Neutrophil (primary cell): ENCODE data around the gene RIMBP2.

Experiments used
- H3K27ac ChIP-seq: fragments of 200-600 bp; sonication (generic); 2 replicates; pipeline ENCODE4 v1.5.1; 2016; ENCODE audit warnings: mild to moderate bottlenecking, moderate library complexity
- H3K27me3 ChIP-seq: fragments of 200-600 bp; sonication (generic); 2 replicates; pipeline ENCODE4 v1.6.0; 2016; ENCODE audit warnings: mild to moderate bottlenecking
- H3K36me3 ChIP-seq: fragments of 200-600 bp; sonication (generic); 2 replicates; pipeline ENCODE4 v1.5.1; 2017
- H3K4me1 ChIP-seq, 2 experiments: fragments of 200-600 bp in 1 of 2; sonication (generic) in 1 of 2; 1 replicate in 1 of 2; 2 replicates in 1 of 2; pipeline versions ENCODE4 v1.5.1 to v1.6.1; 2013 to 2016; ENCODE audit warnings: low read depth in 1 of 2, low read length in 1 of 2, mild to moderate bottlenecking in 1 of 2, moderate library complexity in 1 of 2; ENCODE audit not compliant: control insufficient read depth in 1 of 2, insufficient read depth in 1 of 2
- H3K4me3 ChIP-seq, 2 experiments: fragments of 200-600 bp in 1 of 2; sonication (generic) in 1 of 2; 1 replicate in 1 of 2; 2 replicates in 1 of 2; pipeline ENCODE4 v1.5.1; 2013 to 2016; ENCODE audit warnings: low read depth in 1 of 2, low read length in 1 of 2, mild to moderate bottlenecking in 1 of 2, moderate library complexity in 1 of 2
- H3K9me3 ChIP-seq: fragments of 200-600 bp; sonication (generic); 2 replicates; pipeline ENCODE4 v1.5.1; 2016
- CTCF ChIP-seq: fragments of 200-600 bp; sonication (generic); IDR thresholded peaks from 2 replicates; pipeline ENCODE4 v1.5.1; 2016; ENCODE audit warnings: antibody characterized with exemption

Gene RIMBP2

GRCh38 chr12:130687190-130687589, 28.9 kb downstream of the RIMBP2 start:
- TF ChIP-seq CTCF: no peak
- Histone ChIP-seq H3K4me3 (no peak overlapping the region), H3K27me3 (peaks cover 22% of the 10 kb centered on the region), H3K4me1 (no peaks in the 10 kb centered on the region), H3K9me3 (no peaks in the 10 kb centered on the region), H3K36me3 (no peaks in the 10 kb centered on the region), H3K27ac (no peak overlapping the region)

- Histone ChIP-seq H3K27me3 (peaks cover 22% of the 10 kb centered on the region), H3K4me1 (no peaks in the 10 kb centered on the region), H3K9me3 (no peaks in the 10 kb centered on the region), H3K4me3 (no peak overlapping the region), H3K36me3 (no peaks in the 10 kb centered on the region), H3K27ac (no peak overlapping the region)
- TF ChIP-seq CTCF: no peak
Measured at GRCh38 chr12:130686511-130686991, 29.5 kb downstream of the RIMBP2 start.

GRCh38 chr12:130685850-130686249, 30.2 kb downstream of the RIMBP2 start:
- no peak for TF ChIP-seq CTCF
- H3K4me1 ChIP-seq: no peaks in the 10 kb centered on the region
- H3K9me3 ChIP-seq: no peaks in the 10 kb centered on the region
- no peaks in the 10 kb centered on the region for H3K36me3 ChIP-seq
- no peak overlapping the region for H3K4me3 ChIP-seq
- peaks cover 22% of the 10 kb centered on the region for H3K27me3 ChIP-seq
- no peak overlapping the region for H3K27ac ChIP-seq

- H3K27me3 ChIP-seq: peaks cover 25% of the 10 kb centered on the region
- H3K27ac ChIP-seq: no peak overlapping the region
- no peaks in the 10 kb centered on the region for H3K36me3 ChIP-seq
- H3K9me3 ChIP-seq: no peaks in the 10 kb centered on the region
- TF ChIP-seq CTCF: no peak
- H3K4me3 ChIP-seq: no peak overlapping the region
- no peaks in the 10 kb centered on the region for H3K4me1 ChIP-seq
Measured at GRCh38 chr12:130685250-130685787, 30.8 kb downstream of the RIMBP2 start.

GRCh38 chr12:130683811-130684210, 32.3 kb downstream of the RIMBP2 start:
- no peak overlapping the region for H3K27ac ChIP-seq
- no peaks in the 10 kb centered on the region for H3K36me3 ChIP-seq
- no peak for TF ChIP-seq CTCF
- H3K4me1 ChIP-seq: no peaks in the 10 kb centered on the region
- H3K4me3 ChIP-seq: no peak overlapping the region
- no peaks in the 10 kb centered on the region for H3K9me3 ChIP-seq
- H3K27me3 ChIP-seq: peaks cover 26% of the 10 kb centered on the region
